OCI-LY1 (cell line): ENCODE results near the gene USP47.

Experiments used
- EZH2 ChIP-seq: fragments of 200-600 bp; sonication (generic), shearing (Covaris generic); IDR thresholded peaks from 2 replicates; pipeline ENCODE4 v1.8.0; 2017; ENCODE audit warnings: borderline replicate concordance, mixed run types, mild to moderate bottlenecking, antibody characterized with exemption, low read length, moderate library complexity, mixed read lengths
- TF ChIP-seq, protein P1 (sequence below): fragments of 200-600 bp; sonication (generic), shearing (Covaris generic); IDR thresholded peaks from 2 replicates; pipeline ENCODE4 v1.5.1; 2017; ENCODE audit warnings: mild to moderate bottlenecking, antibody characterized with exemption, low read length, moderate library complexity, mixed read lengths

DNA sequence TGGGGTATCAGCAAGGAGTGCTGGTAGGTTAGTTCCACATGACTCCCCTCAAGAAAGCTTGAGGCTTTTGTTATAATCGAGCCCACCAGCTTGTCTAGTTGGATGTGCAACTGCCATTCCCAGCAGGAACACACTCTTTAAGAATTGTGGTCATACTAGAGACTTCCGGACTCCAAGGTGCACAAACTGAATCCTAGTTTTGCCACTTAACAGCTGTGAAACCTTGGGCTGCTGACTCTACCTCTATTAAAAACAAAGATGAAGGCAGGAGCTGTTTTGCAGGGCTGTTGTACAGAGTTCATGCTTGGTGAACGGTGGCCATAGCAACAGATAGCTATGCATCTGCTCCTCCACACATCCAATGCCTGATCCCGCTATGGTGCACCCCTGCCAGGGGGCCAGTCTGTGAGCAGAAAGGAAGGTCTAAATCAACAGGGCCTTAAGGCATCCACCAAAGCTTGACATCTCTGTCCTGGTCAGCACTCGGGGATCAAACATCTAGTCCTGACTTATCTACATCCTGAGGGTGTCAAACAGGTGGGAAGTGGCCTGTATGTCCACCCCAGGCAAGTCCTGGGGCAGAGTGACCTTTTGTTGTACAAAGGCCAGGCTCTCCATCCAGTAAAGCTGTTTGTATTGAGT lies 130.3 kb downstream of the USP47 start:
- TF ChIP-seq, protein P1, sequence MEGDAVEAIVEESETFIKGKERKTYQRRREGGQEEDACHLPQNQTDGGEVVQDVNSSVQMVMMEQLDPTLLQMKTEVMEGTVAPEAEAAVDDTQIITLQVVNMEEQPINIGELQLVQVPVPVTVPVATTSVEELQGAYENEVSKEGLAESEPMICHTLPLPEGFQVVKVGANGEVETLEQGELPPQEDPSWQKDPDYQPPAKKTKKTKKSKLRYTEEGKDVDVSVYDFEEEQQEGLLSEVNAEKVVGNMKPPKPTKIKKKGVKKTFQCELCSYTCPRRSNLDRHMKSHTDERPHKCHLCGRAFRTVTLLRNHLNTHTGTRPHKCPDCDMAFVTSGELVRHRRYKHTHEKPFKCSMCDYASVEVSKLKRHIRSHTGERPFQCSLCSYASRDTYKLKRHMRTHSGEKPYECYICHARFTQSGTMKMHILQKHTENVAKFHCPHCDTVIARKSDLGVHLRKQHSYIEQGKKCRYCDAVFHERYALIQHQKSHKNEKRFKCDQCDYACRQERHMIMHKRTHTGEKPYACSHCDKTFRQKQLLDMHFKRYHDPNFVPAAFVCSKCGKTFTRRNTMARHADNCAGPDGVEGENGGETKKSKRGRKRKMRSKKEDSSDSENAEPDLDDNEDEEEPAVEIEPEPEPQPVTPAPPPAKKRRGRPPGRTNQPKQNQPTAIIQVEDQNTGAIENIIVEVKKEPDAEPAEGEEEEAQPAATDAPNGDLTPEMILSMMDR = no peak
- TF ChIP-seq EZH2 = no peak
